Heart right ventricle (tissue), 16 donors: Measurements from ENCODE around the gene CHURC1. TPM values are rescaled to one million over a fixed set of nuclear protein-coding genes. Genes with fewer than 3 reads are reported as not detected.
A peak's percentile ranks its signal among the peaks of the same experiment; 100 is the strongest.

Experiments used
- ATAC-seq, 8 donors: fragments of 200-7000 bp; cut with Tn5 transposase; one replicate each; pipeline ENCODE4 v1.9.1; 2020; ENCODE audit warnings: mild to moderate bottlenecking in 8 of 8, moderate library complexity in 8 of 8, moderate number of reproducible peaks in 1 of 8
- DNase-seq, 2 donors: peaks; one replicate each; pipeline ENCODE4 v3.0.0-alpha.2; 2020
- H3K27ac ChIP-seq, 10 donors: fragments of 200-600 bp; sonication (generic) in 2 of 10; one replicate each; pipeline versions ENCODE4 v1.5.0 to v1.8.0; 2020 to 2022; ENCODE audit warnings: mild to moderate bottlenecking in 3 of 10
- H3K27me3 ChIP-seq, 7 donors: fragments of 200-600 bp; one replicate each; pipeline ENCODE4 v1.8.0; 2021 to 2022; ENCODE audit warnings: mild to moderate bottlenecking in 2 of 7
- H3K36me3 ChIP-seq, 9 donors: fragments of 200-600 bp; sonication (generic) in 1 of 9; one replicate each; pipeline versions ENCODE4 v1.5.0 to v1.8.0; 2020 to 2022; ENCODE audit warnings: mild to moderate bottlenecking in 2 of 9
- H3K4me1 ChIP-seq, 9 donors: fragments of 200-600 bp; sonication (generic) in 1 of 9; one replicate each; pipeline versions ENCODE4 v1.5.0 to v1.8.0; 2020 to 2022; ENCODE audit warnings: mild to moderate bottlenecking in 4 of 9
- H3K4me3 ChIP-seq, 10 donors: fragments of 200-600 bp; sonication (generic) in 2 of 10; one replicate each; pipeline versions ENCODE4 v1.5.0 to v1.8.0; 2020 to 2022; ENCODE audit warnings: mild to moderate bottlenecking in 7 of 10, moderate library complexity in 2 of 10
- H3K9me3 ChIP-seq, 11 donors: fragments of 200-600 bp in 10 of 11; sonication (generic) in 2 of 11; one replicate each; pipeline versions ENCODE4 v1.5.0 to v1.8.0; 2013 to 2022; ENCODE audit warnings: mild to moderate bottlenecking in 2 of 11, control low read depth in 1 of 11, moderate library complexity in 1 of 11
- WGBS, 2 donors: extraction: QIAGEN DNeasy Blood & Tissue Kit; methylation state at CpG; one replicate each; pipeline ENCODE4 v1.1.7; 2013; ENCODE audit warnings: inconsistent platforms in 1 of 2; 5-methylcytosine and 5-hydroxymethylcytosine counted together
- intact Hi-C, 10 donors: fragments of 100-400 bp; cut with DNase I; formaldehyde crosslinking; loops; one replicate each; pipeline versions ENCODE4 v1.11.1 to v1.14.2; 2022
- polyA plus RNA-seq, 2 donors: library from polyadenylated mRNA; stranded (reverse); fragments of 200-250 nt; gene quantifications; one replicate each; pipeline ENCODE4 v1.2.3, GENCODE V29; 2013
- total RNA-seq, 10 donors: library from RNA; stranded (reverse); fragmentation: NEBNext Ultra II Directional in 3 of 10; extraction: Animal tissue kit (Norgen Biotek cat#: 25700) in 3 of 10; gene quantifications; one replicate each; pipeline versions ENCODE4 v1.2.1 to v1.2.4, GENCODE V29; 2021 to 2023
- TF ChIP-seq, protein P1 (sequence below), 9 donors: fragments of 200-600 bp; sonication (generic) in 2 of 9; IDR thresholded peaks; one replicate each; pipeline versions ENCODE4 v1.5.0 to v1.8.0; 2021 to 2022; ENCODE audit warnings: antibody characterized with exemption in 9 of 9, mild to moderate bottlenecking in 5 of 9, moderate library complexity in 1 of 9
- donor health status: Arrhythmogenic right ventricular cardiomyopathy.
- donor health status: ischemic (EF 13 %, LVEDD 7.1; RV severe dilation, severe dysfunction).
- donor health status: healthy with polysubstance abuse.
- donor health status: DM: no; HTN: yes; CAD: no.
- donor health status: DM: no; HTN: no; CAD: no.
- donor health status: ischemic (EF 25% LVEDD 6.9; RV normal size, moderate dysfunction).
- donor health status: ischemic (EF 25% LVEDD 5.7; RV mildly dilated, moderate dysfunction).
- donor health status: healthy.
- donor health status: DM: yes; HTN: yes; CAD: no.
- donor health status: Ischemic cardiomyopathy.
- donor health status: ischemic (EF 35%, LVEDD 5.7; RV mildly dilated, moderate dysfunction).
- donor health status: nonischemic (EF 11% LVEDD 7.7; RV severe dilation, severe dysfunction).
- donor health status: DM: yes; HTN: yes; CAD: no.
- donor health status: PGD.
- donor health status: ischemic (EF 29% LVEDD 5.4; RV normal size, mild dysfunction).
- donor health status: nonischemic (EF 23%, LVEDD 6.1; RV moderate dilation, normal function).

The CHURC1 gene
- total and polyA plus RNA-seq, 12 donors: 46.2 to 98.8 (median 70.4) TPM

DNA sequence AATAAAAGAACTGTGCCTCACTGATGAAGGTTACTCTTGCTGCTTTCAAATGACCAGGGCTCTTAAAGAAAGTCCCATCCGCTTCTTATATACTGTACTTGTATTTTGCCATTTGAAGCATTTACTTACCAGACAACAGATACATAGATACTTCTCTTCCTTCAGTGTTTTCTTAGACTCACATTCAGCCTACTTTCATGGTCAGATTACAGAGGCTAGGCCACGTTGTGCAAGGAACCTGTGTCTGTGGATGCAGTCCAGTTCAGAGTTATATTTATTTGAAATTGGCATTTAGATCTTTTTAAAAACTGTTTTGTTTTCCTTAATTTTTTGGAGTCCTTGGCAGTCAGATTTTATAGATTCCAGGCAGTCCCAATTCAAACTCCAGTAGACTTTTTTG lies 6.2 kb downstream of the CHURC1 start:
- Histone ChIP-seq H3K27ac (peak overlapping the region in 4 of 10 donors; percentile 4 to 36 (median 22)), H3K36me3 (peaks cover 0 to 25% (median 9%) of the 10 kb centered on the region in 9 donors), H3K4me1 (peaks cover 6 to 55% (median 49%) of the 10 kb centered on the region in 9 donors), H3K27me3 (no peaks in the 10 kb centered on the region), H3K9me3 (no peaks in the 10 kb centered on the region), H3K4me3 (no peak overlapping the region)
- no peak for DNase-seq
- 77 to 84% methylated on average over 2 of the region's 2 CpGs for whole genome bisulfite sequencing, 2 donors
- ATAC-seq: no peak
- intact Hi-C loops: no loop called here
- TF ChIP-seq, protein P1, sequence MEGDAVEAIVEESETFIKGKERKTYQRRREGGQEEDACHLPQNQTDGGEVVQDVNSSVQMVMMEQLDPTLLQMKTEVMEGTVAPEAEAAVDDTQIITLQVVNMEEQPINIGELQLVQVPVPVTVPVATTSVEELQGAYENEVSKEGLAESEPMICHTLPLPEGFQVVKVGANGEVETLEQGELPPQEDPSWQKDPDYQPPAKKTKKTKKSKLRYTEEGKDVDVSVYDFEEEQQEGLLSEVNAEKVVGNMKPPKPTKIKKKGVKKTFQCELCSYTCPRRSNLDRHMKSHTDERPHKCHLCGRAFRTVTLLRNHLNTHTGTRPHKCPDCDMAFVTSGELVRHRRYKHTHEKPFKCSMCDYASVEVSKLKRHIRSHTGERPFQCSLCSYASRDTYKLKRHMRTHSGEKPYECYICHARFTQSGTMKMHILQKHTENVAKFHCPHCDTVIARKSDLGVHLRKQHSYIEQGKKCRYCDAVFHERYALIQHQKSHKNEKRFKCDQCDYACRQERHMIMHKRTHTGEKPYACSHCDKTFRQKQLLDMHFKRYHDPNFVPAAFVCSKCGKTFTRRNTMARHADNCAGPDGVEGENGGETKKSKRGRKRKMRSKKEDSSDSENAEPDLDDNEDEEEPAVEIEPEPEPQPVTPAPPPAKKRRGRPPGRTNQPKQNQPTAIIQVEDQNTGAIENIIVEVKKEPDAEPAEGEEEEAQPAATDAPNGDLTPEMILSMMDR (IDR thresholded peaks at IDR 0.05): no peak

DNA sequence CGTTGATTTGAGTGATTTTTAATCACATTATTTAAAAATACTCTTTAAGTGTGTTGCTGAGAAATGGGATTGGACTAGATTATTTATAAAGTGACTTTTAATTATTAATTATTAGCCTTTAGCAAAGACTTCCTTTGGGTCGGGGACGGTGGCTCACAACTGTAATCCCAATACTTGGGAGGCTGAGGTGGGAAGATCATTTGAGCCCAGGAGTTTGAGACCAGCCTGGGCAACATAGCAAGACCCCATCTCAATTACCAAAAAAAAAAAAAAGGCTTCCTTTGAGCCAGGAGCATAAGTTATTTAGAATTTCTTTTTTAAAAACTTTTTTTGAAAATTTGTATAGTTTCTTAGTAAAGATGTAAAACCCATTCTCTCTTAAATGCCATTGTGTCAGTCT lies 8.8 kb downstream of the CHURC1 start:
- Histone ChIP-seq H3K4me3 (no peak overlapping the region), H3K4me1 (peaks cover 4 to 47% (median 34%) of the 10 kb centered on the region in 9 donors), H3K36me3 (peaks cover 0 to 50% (median 25%) of the 10 kb centered on the region in 9 donors), H3K27me3 (no peaks in the 10 kb centered on the region), H3K9me3 (no peaks in the 10 kb centered on the region), H3K27ac (no peak overlapping the region)
- TF ChIP-seq, protein P1 (IDR thresholded peaks at IDR 0.05): no peak
- intact Hi-C loops: no loop called here
- ATAC-seq (no peak), DNase-seq (no peak)
- WGBS, 2 donors: 86 to 90% methylated on average over 3 of the region's 3 CpGs

DNA sequence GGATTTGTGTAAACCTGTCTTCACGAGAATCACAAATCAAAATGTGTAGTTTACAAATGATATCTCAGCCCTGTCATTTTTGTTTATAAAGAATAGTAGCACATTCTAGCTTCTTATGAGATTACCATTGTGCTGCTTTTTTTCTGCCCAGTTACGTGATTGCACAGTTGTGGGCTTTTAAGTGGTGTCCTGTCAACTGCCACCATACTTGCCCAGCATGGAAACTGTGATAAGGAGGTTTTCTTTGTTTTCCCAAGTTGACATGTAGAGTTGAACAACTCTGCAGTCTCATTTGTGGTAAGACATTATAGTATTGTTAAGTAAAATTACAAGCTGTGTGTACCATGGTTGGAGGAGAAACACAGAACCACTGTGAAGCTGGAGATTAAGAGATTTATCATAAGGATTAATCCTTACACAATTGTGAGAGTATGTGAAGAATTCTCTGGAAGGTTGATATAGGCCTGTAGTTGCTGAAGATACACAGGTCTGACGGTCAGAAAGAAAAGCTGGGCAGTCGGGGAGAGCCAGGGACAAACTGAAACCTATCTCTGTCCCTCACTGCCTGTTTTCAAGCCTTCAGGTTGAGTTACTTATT lies 12.2 kb downstream of the CHURC1 start:
- no peaks in the 10 kb centered on the region for H3K9me3 ChIP-seq
- no peak overlapping the region for H3K4me3 ChIP-seq
- peaks cover 7 to 47% (median 33%) of the 10 kb centered on the region in 9 donors for H3K4me1 ChIP-seq
- intact Hi-C loops: no loop called here
- TF ChIP-seq, protein P1 (IDR thresholded peaks at IDR 0.05): no peak
- H3K36me3 ChIP-seq: peaks cover 0 to 82% (median 36%) of the 10 kb centered on the region in 9 donors
- H3K27me3 ChIP-seq: no peaks in the 10 kb centered on the region
- DNase-seq: no peak
- no peak for ATAC-seq
- peak overlapping the region in 4 of 10 donors; percentile 7 to 61 (median 51) for H3K27ac ChIP-seq
- 68 to 73% methylated on average over 4 of the region's 4 CpGs for WGBS, 2 donors

DNA sequence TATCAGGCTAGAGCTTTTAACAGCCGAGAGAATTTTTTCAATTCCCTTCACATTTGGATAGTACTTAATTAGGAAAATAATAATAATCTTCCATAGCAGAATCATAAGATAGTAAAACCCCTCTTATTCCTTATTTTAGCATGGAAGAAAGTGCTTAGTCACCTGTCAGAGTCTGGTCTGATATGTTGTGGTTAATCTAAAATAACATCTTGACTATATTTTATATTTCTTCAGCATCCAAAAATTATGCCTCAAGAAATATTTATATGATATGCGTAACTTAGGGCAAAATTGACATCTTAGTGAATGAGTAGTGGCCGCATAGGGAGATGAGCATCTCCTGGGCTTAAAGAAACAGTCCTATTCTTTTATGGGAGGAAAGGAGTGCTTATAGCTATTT lies 12.8 kb downstream of the CHURC1 start:
- TF ChIP-seq, protein P1 (IDR thresholded peaks at IDR 0.05): no peak
- DNase-seq: no peak
- peak overlapping the region in 4 of 10 donors; percentile 7 to 61 (median 51) for H3K27ac ChIP-seq
- intact Hi-C loops: no loop called here
- ATAC-seq: no peak
- H3K27me3 ChIP-seq: no peaks in the 10 kb centered on the region
- no peak overlapping the region for H3K4me3 ChIP-seq
- H3K36me3 ChIP-seq: peaks cover 0 to 83% (median 38%) of the 10 kb centered on the region in 9 donors
- H3K9me3 ChIP-seq: no peaks in the 10 kb centered on the region
- 92 to 93% methylated on average over 3 of the region's 3 CpGs for WGBS, 2 donors
- peaks cover 7 to 47% (median 33%) of the 10 kb centered on the region in 9 donors for H3K4me1 ChIP-seq
